HuH-7 (cell line): ENCODE results near the gene PHF21B.

Experiments
- DNase-seq: peaks from one replicate; pipeline ENCODE4 v3.0.0; 2011; ENCODE audit warnings: low spot score

Gene PHF21B

GRCh38 chr22:45013138-45013537, 3.3 kb upstream of the PHF21B start:
- DNase-seq: no peak

GRCh38 chr22:45010532-45010900, 711 bp upstream of the PHF21B start:
- DNase-seq: no peak

GRCh38 chr22:45008751-45009605, 827 bp downstream of the PHF21B start:
- no peak for DNase-seq

GRCh38 chr22:45008186-45008681, 1.6 kb downstream of the PHF21B start:
- DNase-seq: no peak

GRCh38 chr22:45007391-45008185, 2.2 kb downstream of the PHF21B start:
- DNase-seq: peak; percentile 70

- no peak for DNase-seq
Measured at GRCh38 chr22:45006964-45007390, 2.8 kb downstream of the PHF21B start.

- DNase-seq: no peak
Measured at GRCh38 chr22:45006111-45006963, 3.5 kb downstream of the PHF21B start.

- DNase-seq: no peak
Measured at GRCh38 chr22:45001653-45002052, 8.2 kb downstream of the PHF21B start.

GRCh38 chr22:45000330-45000729, 9.5 kb downstream of the PHF21B start:
- DNase-seq: no peak

GRCh38 chr22:44999687-45000086, 10.1 kb downstream of the PHF21B start:
- no peak for DNase-seq

- no peak for DNase-seq
Measured at GRCh38 chr22:44999231-44999630, 10.6 kb downstream of the PHF21B start.

GRCh38 chr22:44998296-44998695, 11.5 kb downstream of the PHF21B start:
- no peak for DNase-seq

- no peak for DNase-seq
Measured at GRCh38 chr22:44997060-44997459, 12.7 kb downstream of the PHF21B start.

GRCh38 chr22:44996648-44997047, 13.2 kb downstream of the PHF21B start:
- no peak for DNase-seq

- no peak for DNase-seq
Measured at GRCh38 chr22:44996120-44996519, 13.7 kb downstream of the PHF21B start.

GRCh38 chr22:44995715-44996114, 14.1 kb downstream of the PHF21B start:
- no peak for DNase-seq

- DNase-seq: no peak
Measured at GRCh38 chr22:44995105-44995514, 14.7 kb downstream of the PHF21B start.

- no peak for DNase-seq
Measured at GRCh38 chr22:44994399-44995104, 15.3 kb downstream of the PHF21B start.

- DNase-seq: no peak
Measured at GRCh38 chr22:44992166-44992565, 17.6 kb downstream of the PHF21B start.

- no peak for DNase-seq
Measured at GRCh38 chr22:44991218-44991617, 18.6 kb downstream of the PHF21B start.

GRCh38 chr22:44990810-44991209, 19.0 kb downstream of the PHF21B start:
- DNase-seq: no peak
